Memory B cell (primary cell): Measurements from ENCODE around the gene FKBP9.
A peak's percentile ranks its signal among the peaks of the same experiment; 100 is the strongest.

Experiments
- ATAC-seq: fragments of 150-1000 bp; cut with Tn5 transposase; 2 replicates; pipeline ENCODE4 v1.10.0; 2021; ENCODE audit warnings: low read depth, mild to moderate bottlenecking, moderate library complexity
- DNase-seq, 2 donors: peaks; one replicate each; pipeline ENCODE4 v3.0.0; 2022; ENCODE audit warnings: low spot score in 2 of 2
- H3K27ac Mint-ChIP-seq: one replicate; pipeline ENCODE4 v1.8.0; 2022; ENCODE audit warnings: mild to moderate bottlenecking, moderate library complexity, mixed read lengths
- H3K27me3 Mint-ChIP-seq: one replicate; pipeline ENCODE4 v1.8.0; 2022; ENCODE audit warnings: mixed read lengths
- H3K36me3 Mint-ChIP-seq: one replicate; pipeline ENCODE4 v1.8.0; 2022; ENCODE audit warnings: mild to moderate bottlenecking, mixed read lengths
- H3K4me1 Mint-ChIP-seq: one replicate; pipeline ENCODE4 v1.8.0; 2022; ENCODE audit warnings: mixed read lengths
- H3K4me3 Mint-ChIP-seq: one replicate; pipeline ENCODE4 v1.8.0; 2022; ENCODE audit warnings: mild to moderate bottlenecking, moderate library complexity, mixed read lengths
- H3K9me3 Mint-ChIP-seq: one replicate; pipeline ENCODE4 v1.8.0; 2022; ENCODE audit warnings: mixed read lengths

FKBP9 gene

DNA sequence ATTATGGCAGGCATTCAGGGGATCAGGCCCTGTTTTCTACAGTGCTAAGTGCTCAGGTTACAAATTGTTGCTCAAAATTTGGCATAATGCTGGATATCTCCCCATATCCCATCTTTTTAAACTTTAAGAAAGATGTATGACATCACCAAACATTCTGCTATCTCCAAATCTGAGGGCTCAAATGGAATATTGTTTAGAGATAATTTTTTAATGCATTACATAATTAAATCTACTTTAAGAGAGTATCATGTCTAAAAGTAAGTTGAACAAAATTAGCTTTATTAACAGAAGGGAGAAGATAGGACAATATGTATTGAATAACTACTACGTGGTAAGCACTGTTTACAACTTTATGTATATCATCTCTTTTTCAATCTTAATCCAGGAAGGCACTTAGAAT lies 91.5 kb downstream of the FKBP9 start:
- H3K27me3 Mint-ChIP-seq, result no peaks in the 10 kb centered on the region
- no peak for DNase-seq
- H3K36me3 Mint-ChIP-seq, result no peaks in the 10 kb centered on the region
- no peak overlapping the region for H3K4me3 Mint-ChIP-seq
- H3K27ac Mint-ChIP-seq, result no peak overlapping the region
- H3K4me1 Mint-ChIP-seq, result peaks cover 28% of the 10 kb centered on the region
- H3K9me3 Mint-ChIP-seq, result no peaks in the 10 kb centered on the region
- no peak for ATAC-seq

DNA sequence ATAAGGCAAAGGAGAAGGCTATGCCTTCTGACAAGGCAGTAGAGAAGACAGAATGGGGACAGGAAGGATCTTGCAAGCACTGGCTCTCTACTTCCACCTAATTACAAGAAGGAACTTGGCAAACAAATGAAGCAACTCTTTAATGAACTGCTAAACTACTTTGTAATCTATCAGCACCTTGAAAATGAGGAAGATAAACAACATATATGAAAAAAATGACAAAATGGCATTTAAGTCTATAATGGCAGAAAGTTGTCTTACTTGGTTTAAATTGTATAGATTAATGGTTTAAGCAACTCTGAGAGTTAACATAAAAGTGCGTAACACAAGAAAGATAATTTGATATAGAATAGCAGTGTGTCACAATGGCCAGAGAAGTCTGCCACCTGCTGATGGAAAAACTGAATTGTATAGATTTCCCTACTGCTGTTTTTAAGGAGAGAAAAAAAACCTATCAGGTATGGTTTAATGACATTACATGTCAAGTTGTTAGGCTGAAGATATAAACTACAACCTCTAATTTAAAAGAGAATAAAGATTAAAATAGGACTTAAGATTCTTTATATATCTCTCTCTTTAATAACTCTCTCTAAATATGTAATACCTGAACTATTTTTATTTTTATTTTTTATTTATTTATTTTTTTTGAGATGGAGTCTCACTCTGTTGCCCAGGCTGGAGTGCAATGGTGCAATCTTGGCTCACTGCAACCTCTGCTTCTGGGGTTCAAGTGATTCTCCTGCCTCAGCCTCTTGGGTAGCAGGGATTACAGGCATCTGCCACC lies 93.5 kb downstream of the FKBP9 start:
- ATAC-seq (peak; percentile 79), DNase-seq (peak in 1 of 2 donors; percentile 35)
- Mint-ChIP-seq H3K27ac (peak overlapping the region; percentile 86), H3K36me3 (no peaks in the 10 kb centered on the region), H3K4me3 (peak overlapping the region; percentile 19), H3K9me3 (no peaks in the 10 kb centered on the region), H3K4me1 (peaks cover 26% of the 10 kb centered on the region), H3K27me3 (no peaks in the 10 kb centered on the region)

DNA sequence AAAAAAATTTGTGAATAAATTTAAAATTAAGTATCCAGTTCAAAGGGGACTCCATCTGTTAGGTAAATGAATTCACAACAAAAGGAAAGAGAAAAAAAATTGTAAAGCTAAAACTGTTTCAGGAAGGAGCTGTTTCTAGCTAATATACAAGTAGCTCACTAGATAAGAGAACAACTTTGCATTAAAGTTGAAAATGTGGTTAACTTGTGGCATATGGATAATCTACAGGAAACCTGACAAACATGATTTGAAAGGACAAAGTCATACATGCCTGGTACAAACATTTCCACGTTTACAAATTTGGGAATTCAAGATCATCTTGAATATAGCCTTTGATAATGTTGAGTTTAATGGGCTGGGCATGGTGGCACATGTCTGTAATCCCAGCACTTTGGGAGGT lies 96.5 kb downstream of the FKBP9 start:
- peaks cover 2% of the 10 kb centered on the region for H3K36me3 Mint-ChIP-seq
- H3K9me3 Mint-ChIP-seq, result no peaks in the 10 kb centered on the region
- no peak for DNase-seq
- ATAC-seq, result no peak
- H3K4me3 Mint-ChIP-seq, result no peak overlapping the region
- peaks cover 29% of the 10 kb centered on the region for H3K4me1 Mint-ChIP-seq
- H3K27ac Mint-ChIP-seq, result no peak overlapping the region
- H3K27me3 Mint-ChIP-seq, result no peaks in the 10 kb centered on the region

DNA sequence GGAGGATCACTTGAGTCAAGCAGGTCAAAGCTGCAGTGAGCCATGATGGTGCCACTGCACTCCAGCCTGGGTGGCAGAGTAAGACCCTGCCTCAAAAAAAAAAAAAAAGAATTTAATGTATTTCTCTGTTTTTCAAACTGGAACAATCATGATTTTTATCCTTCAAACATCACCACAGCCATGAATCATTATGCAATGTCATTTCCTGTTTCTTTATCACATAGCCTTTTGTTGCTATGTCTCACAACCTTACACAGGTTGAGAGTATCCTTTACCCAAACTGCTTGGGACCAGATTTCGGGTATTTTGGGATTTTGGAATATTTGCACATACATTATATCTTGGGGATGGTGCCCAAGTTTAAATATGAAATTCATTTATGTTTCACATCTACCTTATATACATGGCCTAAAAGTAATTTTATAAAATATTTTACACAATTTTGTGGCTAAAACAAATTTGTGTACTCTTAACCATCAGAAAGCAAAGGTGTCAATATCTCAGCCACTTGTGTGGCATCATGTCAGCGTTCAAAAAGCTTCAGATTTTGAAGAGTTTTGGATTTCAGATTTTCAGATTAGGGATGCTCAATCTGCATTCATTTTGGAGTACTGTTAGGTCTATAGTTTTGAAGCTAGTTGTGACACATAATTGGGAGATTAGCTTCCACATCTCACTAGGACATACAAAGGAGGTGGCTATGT lies 97.2 kb downstream of the FKBP9 start:
- Mint-ChIP-seq H3K9me3 (no peaks in the 10 kb centered on the region), H3K27ac (no peak overlapping the region), H3K36me3 (peaks cover 4% of the 10 kb centered on the region), H3K4me1 (peaks cover 32% of the 10 kb centered on the region), H3K4me3 (no peak overlapping the region), H3K27me3 (no peaks in the 10 kb centered on the region)
- ATAC-seq (no peak), DNase-seq (no peak)

DNA sequence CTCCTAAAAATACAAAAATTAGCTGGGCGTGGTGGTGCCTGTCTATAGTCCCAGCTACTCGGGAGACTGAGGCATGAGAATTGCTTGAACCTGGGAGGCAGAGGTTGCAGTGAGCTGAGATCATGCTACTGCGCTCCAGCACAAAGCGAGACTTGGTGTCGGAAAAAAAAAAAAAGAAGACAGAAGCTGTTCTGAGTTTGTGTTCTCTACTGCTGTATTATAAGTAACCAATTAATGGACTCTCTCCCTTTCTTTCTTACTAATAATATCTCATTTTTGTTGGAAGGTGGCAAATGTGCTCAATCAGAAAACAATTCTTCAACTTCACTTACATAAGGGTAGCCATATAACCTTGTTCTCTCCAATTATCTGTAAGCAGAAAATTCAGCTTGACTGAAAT lies 97.9 kb downstream of the FKBP9 start:
- Mint-ChIP-seq H3K4me1 (peaks cover 32% of the 10 kb centered on the region), H3K9me3 (no peaks in the 10 kb centered on the region), H3K36me3 (peaks cover 4% of the 10 kb centered on the region), H3K4me3 (no peak overlapping the region), H3K27me3 (no peaks in the 10 kb centered on the region), H3K27ac (peak overlapping the region; percentile 76)
- DNase-seq, result no peak
- ATAC-seq, result no peak
